ENCODE results near the gene ENTHD1. TPM values are rescaled to one million over a fixed set of nuclear protein-coding genes. Genes with fewer than 3 reads are reported as not detected.
A peak's percentile ranks its signal among the peaks of the same experiment; 100 is the strongest.

ENTHD1 gene
- total RNA-seq, 1 experiment from 2014 or later: not detected

DNA sequence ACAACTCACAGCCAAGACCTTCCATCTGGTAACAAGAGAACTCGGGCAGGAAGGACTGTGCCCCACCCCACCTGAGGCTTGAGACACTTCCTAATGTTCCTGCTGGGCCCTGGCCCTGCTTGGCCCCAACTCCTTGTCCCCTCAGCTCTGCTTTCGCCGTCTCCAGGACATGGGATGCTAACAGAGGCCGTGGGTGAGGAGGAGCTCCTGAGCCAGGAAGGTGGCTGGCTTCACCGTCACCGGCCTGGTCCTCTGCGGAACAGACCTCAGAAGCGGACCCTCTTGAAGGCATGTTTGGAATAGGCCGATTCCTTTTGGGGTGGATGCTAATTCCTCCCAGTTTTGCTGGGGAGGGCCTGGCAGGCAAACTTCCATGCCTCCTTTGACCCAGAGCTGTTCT, 168.7 kb downstream of the ENTHD1 start:
- Mint-ChIP-seq H3K27me3 (ENCODE audit: insufficient read depth, unreplicated experiment) (no peaks in the 10 kb centered on the region), H3K4me1 (ENCODE audit: low read depth, unreplicated experiment) (peaks cover 12% of the 10 kb centered on the region), H3K27ac (ENCODE audit: unreplicated experiment) (no peak overlapping the region), H3K4me3 (ENCODE audit: unreplicated experiment) (no peak overlapping the region), H3K9me3 (ENCODE audit: unreplicated experiment) (no peaks in the 10 kb centered on the region), H3K36me3 (ENCODE audit: insufficient read depth, unreplicated experiment) (no peaks in the 10 kb centered on the region)
- Histone ChIP-seq H3K27me3 (replicated peaks; ENCODE audit: control insufficient read depth, insufficient read depth, low read length) (no peaks in the 10 kb centered on the region), H3K36me3 (ENCODE audit: control insufficient read depth, insufficient read depth, low read length) (no peaks in the 10 kb centered on the region; the same call in 1 of the 2 replicates), H3K4me3 (ENCODE audit: low read depth, low read length) (no peak overlapping the region), H3K4me1 (peaks cover 16% of the 10 kb centered on the region), H3K9me3 (no peaks in the 10 kb centered on the region)
- TF ChIP-seq, protein P1, sequence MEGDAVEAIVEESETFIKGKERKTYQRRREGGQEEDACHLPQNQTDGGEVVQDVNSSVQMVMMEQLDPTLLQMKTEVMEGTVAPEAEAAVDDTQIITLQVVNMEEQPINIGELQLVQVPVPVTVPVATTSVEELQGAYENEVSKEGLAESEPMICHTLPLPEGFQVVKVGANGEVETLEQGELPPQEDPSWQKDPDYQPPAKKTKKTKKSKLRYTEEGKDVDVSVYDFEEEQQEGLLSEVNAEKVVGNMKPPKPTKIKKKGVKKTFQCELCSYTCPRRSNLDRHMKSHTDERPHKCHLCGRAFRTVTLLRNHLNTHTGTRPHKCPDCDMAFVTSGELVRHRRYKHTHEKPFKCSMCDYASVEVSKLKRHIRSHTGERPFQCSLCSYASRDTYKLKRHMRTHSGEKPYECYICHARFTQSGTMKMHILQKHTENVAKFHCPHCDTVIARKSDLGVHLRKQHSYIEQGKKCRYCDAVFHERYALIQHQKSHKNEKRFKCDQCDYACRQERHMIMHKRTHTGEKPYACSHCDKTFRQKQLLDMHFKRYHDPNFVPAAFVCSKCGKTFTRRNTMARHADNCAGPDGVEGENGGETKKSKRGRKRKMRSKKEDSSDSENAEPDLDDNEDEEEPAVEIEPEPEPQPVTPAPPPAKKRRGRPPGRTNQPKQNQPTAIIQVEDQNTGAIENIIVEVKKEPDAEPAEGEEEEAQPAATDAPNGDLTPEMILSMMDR (IDR thresholded peaks at IDR 0.05; ENCODE audit: insufficient read depth in 1 of 2, low read depth in 1 of 2, low read length in 1 of 2, severe bottlenecking in 1 of 2, unreplicated experiment in 1 of 2): no peak
- CTCF ChIA-PET: no interaction called here
- POLR2A ChIA-PET: no interaction called here
- intact Hi-C loops (cut with micrococcal nuclease; ENCODE audit: unreplicated experiment): loop anchor here (10.0 kb wide), 1 partner anchor 170 kb away; no protein-coding TSS in a partner anchor
- no peak for DNase-seq
- BruUV-seq (replicated peaks): no TSS peak

DNA sequence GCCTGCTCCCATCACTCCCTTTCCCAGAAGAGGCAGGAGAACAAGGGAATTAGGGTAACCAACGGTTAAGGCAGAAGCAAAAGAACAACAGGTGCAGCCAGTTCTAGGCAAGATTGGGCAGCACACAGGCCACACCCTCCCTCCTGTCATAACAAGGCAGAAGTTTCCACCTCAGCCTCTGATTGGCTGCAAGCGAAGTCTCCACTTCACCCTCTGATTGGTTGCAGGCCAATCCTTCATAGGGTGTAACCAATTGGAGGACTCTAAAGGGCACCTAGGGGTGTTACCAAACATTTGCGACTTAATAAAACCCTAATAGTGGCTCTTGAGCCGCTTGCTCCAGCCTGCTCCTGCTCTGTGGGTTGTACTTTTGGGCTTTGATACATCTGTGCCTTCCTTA, 169.2 kb downstream of the ENTHD1 start:
- no peaks in the 10 kb centered on the region; the same call in 1 of the 2 replicates for H3K36me3 ChIP-seq (ENCODE audit: control insufficient read depth, insufficient read depth, low read length)
- intact Hi-C loops (cut with micrococcal nuclease; ENCODE audit: unreplicated experiment): loop anchor here (10.0 kb wide), 1 partner anchor 170 kb away; no protein-coding TSS in a partner anchor
- Mint-ChIP-seq H3K4me1 (ENCODE audit: low read depth, unreplicated experiment) (peaks cover 12% of the 10 kb centered on the region), H3K27ac (ENCODE audit: unreplicated experiment) (peak overlapping the region; percentile 70), H3K27me3 (ENCODE audit: insufficient read depth, unreplicated experiment) (no peaks in the 10 kb centered on the region), H3K36me3 (ENCODE audit: insufficient read depth, unreplicated experiment) (no peaks in the 10 kb centered on the region), H3K9me3 (ENCODE audit: unreplicated experiment) (no peaks in the 10 kb centered on the region), H3K4me3 (ENCODE audit: unreplicated experiment) (no peak overlapping the region)
- TF ChIP-seq, protein P1 (IDR thresholded peaks at IDR 0.05; ENCODE audit: insufficient read depth in 1 of 2, low read depth in 1 of 2, low read length in 1 of 2, severe bottlenecking in 1 of 2, unreplicated experiment in 1 of 2): no peak
- no peaks in the 10 kb centered on the region for H3K27me3 ChIP-seq (replicated peaks; ENCODE audit: control insufficient read depth, insufficient read depth, low read length)
- H3K4me1 ChIP-seq: peaks cover 16% of the 10 kb centered on the region
- no peaks in the 10 kb centered on the region for H3K9me3 ChIP-seq
- DNase-seq: no peak
- CTCF ChIA-PET: no interaction called here
- H3K4me3 ChIP-seq (ENCODE audit: low read depth, low read length): no peak overlapping the region
- no TSS peak for BruUV-seq (replicated peaks)
- POLR2A ChIA-PET: no interaction called here

DNA sequence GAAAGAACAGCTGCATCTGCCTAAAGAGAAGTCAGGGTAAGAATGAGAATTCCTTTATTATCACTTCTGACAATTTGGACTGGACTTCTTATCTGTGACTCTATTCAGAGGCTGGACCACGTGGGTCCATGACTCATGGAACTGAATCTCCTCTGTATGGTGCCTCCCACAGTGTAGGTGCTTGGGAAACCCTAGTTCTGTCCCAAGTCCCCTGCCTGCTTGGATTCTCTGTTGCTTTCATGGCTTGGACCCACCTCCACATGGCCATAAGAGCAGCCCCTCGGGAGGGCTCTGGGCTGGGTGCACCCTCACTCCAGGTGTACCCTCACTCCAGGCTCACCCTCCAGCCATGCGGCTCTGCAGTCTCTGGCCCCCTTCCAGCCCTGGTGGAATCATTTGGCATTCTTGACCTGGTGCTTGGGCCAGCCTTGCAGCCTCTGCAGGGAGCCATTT, 169.6 kb downstream of the ENTHD1 start:
- TF ChIP-seq, protein P1 (IDR thresholded peaks at IDR 0.05; ENCODE audit: insufficient read depth in 1 of 2, low read depth in 1 of 2, low read length in 1 of 2, severe bottlenecking in 1 of 2, unreplicated experiment in 1 of 2): no peak
- Histone ChIP-seq H3K4me1 (peaks cover 16% of the 10 kb centered on the region), H3K36me3 (ENCODE audit: control insufficient read depth, insufficient read depth, low read length) (no peaks in the 10 kb centered on the region; the same call in 1 of the 2 replicates), H3K27me3 (replicated peaks; ENCODE audit: control insufficient read depth, insufficient read depth, low read length) (no peaks in the 10 kb centered on the region), H3K9me3 (no peaks in the 10 kb centered on the region), H3K4me3 (ENCODE audit: low read depth, low read length) (no peak overlapping the region)
- H3K4me1 Mint-ChIP-seq (ENCODE audit: low read depth, unreplicated experiment): peaks cover 12% of the 10 kb centered on the region
- H3K36me3 Mint-ChIP-seq (ENCODE audit: insufficient read depth, unreplicated experiment): no peaks in the 10 kb centered on the region
- DNase-seq: peak; percentile 46 to 48
- H3K4me3 Mint-ChIP-seq (ENCODE audit: unreplicated experiment): peak overlapping the region; percentile 30
- H3K9me3 Mint-ChIP-seq (ENCODE audit: unreplicated experiment): no peaks in the 10 kb centered on the region
- no TSS peak for BruUV-seq (replicated peaks)
- POLR2A ChIA-PET: no interaction called here
- CTCF ChIA-PET: no interaction called here
- H3K27ac Mint-ChIP-seq (ENCODE audit: unreplicated experiment): peak overlapping the region; percentile 70
- no peaks in the 10 kb centered on the region for H3K27me3 Mint-ChIP-seq (ENCODE audit: insufficient read depth, unreplicated experiment)
- intact Hi-C loops (cut with micrococcal nuclease; ENCODE audit: unreplicated experiment): loop anchor here (10.0 kb wide), 1 partner anchor 169 kb away; no protein-coding TSS in a partner anchor

Data from Caco-2 (cell line).